GOT3 (cell line): ENCODE results near the gene TMEM248.
"Not testable (repeated sequence)": the region's sequence is repeated elsewhere in the genome, so short reads cannot be mapped to it uniquely, and the experiment has no call there.

Experiments
- DNase-seq: peaks from one replicate; lab custom pipeline; 2025; ENCODE audit warnings: mixed read lengths; lab: John Stamatoyannopoulos, UW

TMEM248 gene

GRCh38 chr7:66950763-66951162, 29.7 kb downstream of the TMEM248 start:
- no peak for DNase-seq

- DNase-seq: no peak
These were observed 31.5 kb downstream of the TMEM248 start for GRCh38 chr7:66952343-66953043.

GRCh38 chr7:66953044-66953427, 32.0 kb downstream of the TMEM248 start:
- no peak for DNase-seq

GRCh38 chr7:66957595-66958290, 36.7 kb downstream of the TMEM248 start:
- no peak for DNase-seq

GRCh38 chr7:66958538-66959350, 37.7 kb downstream of the TMEM248 start:
- DNase-seq: no peak

GRCh38 chr7:66960192-66960591, 39.2 kb downstream of the TMEM248 start:
- DNase-seq: no peak

GRCh38 chr7:66961096-66961495, 40.1 kb downstream of the TMEM248 start:
- DNase-seq: no peak

- DNase-seq: no peak
These were observed 43.4 kb downstream of the TMEM248 start for GRCh38 chr7:66964411-66964810.

GRCh38 chr7:66967029-66967428, 46.0 kb downstream of the TMEM248 start:
- DNase-seq: no peak

GRCh38 chr7:66969001-66969400, 48.0 kb downstream of the TMEM248 start:
- DNase-seq: not testable (repeated sequence)

GRCh38 chr7:66970310-66970709, 49.3 kb downstream of the TMEM248 start:
- no peak for DNase-seq

GRCh38 chr7:66974986-66975590, 54.1 kb downstream of the TMEM248 start:
- no peak for DNase-seq

GRCh38 chr7:66978312-66978711, 57.3 kb downstream of the TMEM248 start:
- DNase-seq: not testable (repeated sequence)

GRCh38 chr7:66979013-66979412, 58.0 kb downstream of the TMEM248 start:
- not testable (repeated sequence) for DNase-seq

GRCh38 chr7:66980336-66980735, 59.3 kb downstream of the TMEM248 start:
- not testable (repeated sequence) for DNase-seq

GRCh38 chr7:66989552-66989951, 68.5 kb downstream of the TMEM248 start:
- DNase-seq: not testable (repeated sequence)

GRCh38 chr7:66994051-66994450, 73.0 kb downstream of the TMEM248 start:
- not testable (repeated sequence) for DNase-seq

GRCh38 chr7:66994691-66995049, 73.6 kb downstream of the TMEM248 start:
- not testable (repeated sequence) for DNase-seq

- peak; percentile 86 for DNase-seq
These were observed 74.2 kb downstream of the TMEM248 start, which contains the start of gene SBDS for GRCh38 chr7:66995050-66995776. TSS of gene SBDS (minus strand) at chr7:66995586. CDS start at chr7:66995417, 169 bp downstream.

- DNase-seq: peak; percentile 97
These were observed 75.6 kb downstream of the TMEM248 start, which contains the start of gene TYW1 for GRCh38 chr7:66996444-66997191. TSS of gene TYW1 (plus strand) at chr7:66996833. CDS start at chr7:66996979, 146 bp downstream.
